Iris pigment epithelial cell (primary cell): ENCODE measurements around the gene CBLB.

ENCODE experiments used
- DNase-seq: peaks from one replicate; pipeline ENCODE4 v3.0.0-alpha.2; 2011; ENCODE audit warnings: low read depth

The CBLB gene

DNA sequence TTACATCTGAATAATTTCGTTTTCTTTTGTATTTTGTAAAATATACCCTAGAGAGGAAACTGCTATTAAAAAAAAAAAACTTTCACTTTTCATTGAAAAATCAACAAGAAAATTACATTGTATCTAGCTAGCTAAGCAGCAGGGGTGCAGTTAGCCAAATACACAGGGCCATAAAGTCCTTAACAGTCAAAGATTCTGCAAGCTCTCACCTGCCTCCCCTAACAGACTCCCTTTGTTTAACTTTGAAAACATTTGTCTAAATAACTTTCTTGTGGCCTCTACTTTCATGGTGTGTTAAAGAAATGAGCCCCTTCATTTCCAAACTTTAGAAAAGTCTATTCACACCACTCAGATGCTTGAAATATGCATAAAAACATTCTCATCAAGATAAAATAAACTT is 23.3 kb downstream of the CBLB start:
- no peak for DNase-seq

DNA sequence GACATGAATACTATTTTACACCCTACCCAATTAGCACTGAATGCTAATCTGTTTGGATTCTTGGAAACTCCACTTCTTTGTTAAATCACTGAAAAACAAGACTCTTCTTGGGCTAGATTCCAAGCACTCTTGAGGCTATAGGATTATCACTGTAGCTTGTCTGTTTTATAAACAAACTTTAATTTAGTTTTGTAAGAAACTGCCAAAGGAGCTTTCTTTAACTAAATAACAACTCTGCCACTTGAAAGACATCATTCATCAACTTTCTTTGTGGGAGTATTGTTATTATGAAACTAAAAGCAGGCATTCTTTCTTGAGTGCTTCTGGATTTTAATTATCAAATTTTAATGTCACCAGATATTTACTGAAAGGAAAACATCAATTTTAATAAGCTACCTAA is 24.1 kb downstream of the CBLB start:
- DNase-seq = no peak

GRCh38 chr3:105843994-105844393 is 24.8 kb downstream of the CBLB start:
- DNase-seq = peak; percentile 48

- peak; percentile 56 for DNase-seq
These were observed 25.9 kb downstream of the CBLB start for GRCh38 chr3:105842943-105843342.

DNA sequence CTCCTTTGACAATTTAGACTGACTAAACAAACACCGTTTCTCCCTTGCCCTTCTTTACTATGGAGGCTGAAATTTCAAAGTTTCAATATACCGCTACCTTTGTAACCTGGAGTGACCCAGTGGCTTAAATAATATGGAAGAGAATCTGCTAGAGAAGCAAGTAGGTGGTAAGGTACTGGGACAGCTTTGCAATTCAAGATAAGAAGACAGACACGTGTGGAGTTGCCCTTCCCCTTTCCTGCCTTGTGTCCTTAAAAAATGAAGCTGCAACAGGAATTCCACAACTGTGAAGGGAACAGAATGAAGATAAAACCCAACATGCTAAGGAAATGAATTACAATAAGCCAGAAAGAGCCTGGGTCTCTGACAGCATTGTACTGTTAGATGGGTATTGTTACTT is 26.4 kb downstream of the CBLB start:
- DNase-seq = no peak

DNA sequence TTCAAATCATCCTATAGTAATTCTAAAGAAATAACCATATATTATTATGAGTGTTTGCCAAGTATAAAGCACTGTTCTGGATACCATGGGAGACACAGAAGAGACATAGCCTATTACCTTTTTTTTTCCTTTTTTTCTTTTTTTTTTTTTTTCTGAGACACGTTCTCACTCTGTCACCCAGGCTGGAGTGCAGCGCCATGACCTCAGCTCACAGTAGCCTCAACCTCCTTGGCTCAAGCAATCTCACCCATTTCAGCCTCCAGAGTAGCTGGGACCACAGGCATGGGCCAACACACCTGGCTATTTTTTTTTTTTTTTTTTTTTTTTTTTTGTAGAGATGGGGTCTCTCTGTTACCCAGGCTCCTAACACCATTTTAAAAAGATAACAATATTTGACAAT is 30.9 kb downstream of the CBLB start:
- DNase-seq = no peak

- DNase-seq = no peak
These were observed 31.6 kb downstream of the CBLB start for GRCh38 chr3:105837143-105837740.

GRCh38 chr3:105836533-105836932 is 32.3 kb downstream of the CBLB start:
- peak; percentile 98 for DNase-seq

DNA sequence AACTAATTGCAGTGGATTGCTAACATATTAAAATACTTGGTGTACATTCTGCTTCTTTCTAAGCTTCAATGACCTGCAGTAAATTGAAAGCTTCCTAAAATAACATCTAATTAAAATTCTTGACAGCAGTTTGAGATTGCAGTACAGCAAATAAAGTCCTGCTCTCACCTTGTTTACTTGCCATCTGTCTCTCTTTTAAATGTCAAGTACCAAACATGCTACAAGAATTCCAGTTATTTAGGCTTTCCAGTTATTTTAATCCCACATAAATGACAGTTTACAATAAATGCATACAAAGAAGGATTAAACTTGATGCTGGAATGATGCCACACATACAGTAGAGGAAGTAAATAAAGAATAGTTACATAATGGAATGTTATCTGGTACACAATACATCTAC is 33.2 kb downstream of the CBLB start:
- DNase-seq = no peak

GRCh38 chr3:105834768-105835167 is 34.0 kb downstream of the CBLB start:
- peak; percentile 63 for DNase-seq

DNA sequence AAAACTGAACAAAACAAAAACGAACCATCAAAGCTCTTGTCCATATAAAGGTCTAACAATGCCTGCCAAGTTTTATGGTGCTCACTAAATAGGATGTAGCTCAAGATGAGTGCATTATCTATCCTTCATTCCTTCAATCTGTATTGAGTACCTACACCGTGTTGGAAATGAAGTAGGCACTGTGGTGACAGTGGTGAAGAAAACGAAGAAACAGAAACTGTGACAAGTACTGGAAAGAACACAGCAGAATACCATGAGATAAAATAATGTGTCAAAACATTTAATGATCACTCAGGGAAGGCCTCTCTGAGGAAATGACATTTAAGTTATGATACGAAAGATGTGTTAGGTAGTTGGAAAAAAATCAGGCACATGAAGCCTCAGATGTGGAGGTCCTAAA is 36.2 kb downstream of the CBLB start:
- DNase-seq = no peak

- no peak for DNase-seq
These were observed 38.0 kb downstream of the CBLB start for GRCh38 chr3:105830836-105831235.

DNA sequence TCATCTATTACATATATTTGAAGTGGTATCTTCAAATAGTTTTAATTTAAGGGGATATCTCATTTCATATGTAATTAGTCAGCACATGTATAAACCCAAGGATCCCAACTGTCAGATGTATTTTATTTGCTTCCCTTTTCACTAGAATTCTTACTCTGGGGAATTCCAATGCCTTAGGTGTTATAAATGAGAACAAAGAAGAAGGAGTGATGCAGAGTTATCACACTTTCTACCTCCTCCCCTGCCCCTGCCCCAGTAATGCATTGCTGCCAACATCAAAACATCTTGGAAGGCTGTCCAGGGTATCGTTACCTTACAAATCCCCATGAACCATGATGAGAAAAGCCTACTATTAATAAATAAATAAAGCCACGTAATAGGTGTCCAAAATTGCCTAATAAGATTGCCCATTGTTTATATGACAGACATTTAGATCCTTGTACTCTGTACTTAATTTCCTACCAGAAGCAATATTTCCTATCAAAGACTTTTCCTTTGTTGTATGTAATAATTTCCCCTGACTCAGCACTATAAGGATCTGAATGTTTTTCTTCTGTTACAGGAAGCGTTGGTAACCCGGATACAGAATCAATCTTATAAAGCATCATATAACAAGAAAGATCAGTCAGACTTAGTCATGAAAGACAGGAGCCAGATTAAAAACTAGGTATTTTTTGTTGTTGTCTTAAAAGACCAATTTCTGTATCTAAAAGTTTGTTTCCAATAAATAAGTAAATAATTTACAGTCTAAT is 38.8 kb downstream of the CBLB start:
- peak; percentile 91 for DNase-seq

- peak; percentile 71 for DNase-seq
These were observed 39.6 kb downstream of the CBLB start for GRCh38 chr3:105829229-105829628.

DNA sequence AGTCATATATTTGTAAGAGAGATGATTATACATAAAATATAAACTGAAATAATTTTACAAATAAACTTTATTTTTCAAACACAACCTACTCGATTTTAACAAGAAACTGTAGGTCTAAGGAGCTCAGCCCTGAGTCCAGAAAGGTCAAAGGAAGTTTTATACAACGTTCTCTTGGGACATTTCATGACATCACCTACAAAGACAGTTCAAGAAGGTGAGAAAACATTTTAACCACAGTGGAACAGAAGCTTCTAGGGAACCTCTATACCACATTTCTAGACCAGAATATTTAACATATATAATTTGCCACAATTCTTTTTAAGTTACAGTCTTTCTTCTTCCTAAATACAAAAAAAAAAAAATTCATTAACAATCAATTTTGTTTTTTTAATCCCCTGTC is 40.1 kb downstream of the CBLB start:
- DNase-seq = peak; percentile 65

DNA sequence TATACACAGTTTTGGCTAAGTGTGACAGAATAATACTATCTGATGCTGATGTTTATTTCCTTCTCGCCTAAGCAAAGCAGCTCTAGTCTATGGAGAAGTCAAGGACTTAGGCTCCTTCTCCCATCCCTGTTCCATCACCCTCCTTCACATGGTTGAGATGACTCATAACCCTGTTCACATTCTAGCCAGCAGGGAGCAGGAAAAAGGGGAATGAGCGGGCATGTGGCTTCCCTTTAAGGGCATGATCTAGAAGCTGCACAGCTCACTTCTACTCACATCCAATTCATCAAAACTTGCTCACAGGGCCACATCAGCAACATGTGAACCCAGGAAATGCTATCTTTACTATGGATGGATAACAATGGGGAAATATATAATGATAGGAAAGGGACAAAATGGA is 40.9 kb downstream of the CBLB start:
- peak; percentile 96 for DNase-seq

- DNase-seq = peak; percentile 84
These were observed 41.8 kb downstream of the CBLB start for GRCh38 chr3:105826778-105827634.

GRCh38 chr3:105824129-105824528 is 44.7 kb downstream of the CBLB start:
- no peak for DNase-seq

DNA sequence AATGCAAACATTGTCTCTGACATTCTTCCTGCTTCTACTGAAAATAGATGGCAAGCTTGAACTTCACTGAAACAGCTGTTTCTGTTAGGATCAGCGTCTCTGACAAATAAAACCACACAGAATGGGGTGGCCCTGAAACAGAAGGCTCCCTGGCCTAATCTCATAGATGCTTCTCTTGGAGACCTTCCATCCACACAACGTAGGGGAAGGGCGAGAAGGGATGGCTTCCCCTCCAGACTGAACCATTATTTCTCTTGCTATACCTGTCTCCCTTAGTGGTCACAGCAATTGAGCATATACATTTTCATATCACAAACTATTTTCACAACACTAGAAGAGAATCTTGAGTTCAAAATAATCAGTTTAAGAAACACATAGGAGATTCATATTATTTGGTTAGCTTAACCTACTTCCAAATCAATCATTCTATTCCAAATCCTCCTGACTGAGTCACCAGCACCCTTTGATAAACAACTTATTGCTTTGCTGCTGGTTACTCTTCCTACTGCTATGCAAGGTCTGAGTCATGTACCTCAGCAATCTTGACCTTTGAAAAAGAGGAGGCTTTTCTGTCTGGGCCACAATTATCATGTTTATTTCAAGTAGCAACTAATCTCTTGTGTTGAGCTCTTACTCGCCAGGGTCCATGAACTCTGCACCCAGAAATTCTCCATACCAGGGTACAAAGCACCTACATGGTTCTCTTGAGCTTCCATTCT is 45.5 kb downstream of the CBLB start:
- peak; percentile 99 for DNase-seq

- no peak for DNase-seq
These were observed 46.4 kb downstream of the CBLB start for GRCh38 chr3:105822171-105823123.

DNA sequence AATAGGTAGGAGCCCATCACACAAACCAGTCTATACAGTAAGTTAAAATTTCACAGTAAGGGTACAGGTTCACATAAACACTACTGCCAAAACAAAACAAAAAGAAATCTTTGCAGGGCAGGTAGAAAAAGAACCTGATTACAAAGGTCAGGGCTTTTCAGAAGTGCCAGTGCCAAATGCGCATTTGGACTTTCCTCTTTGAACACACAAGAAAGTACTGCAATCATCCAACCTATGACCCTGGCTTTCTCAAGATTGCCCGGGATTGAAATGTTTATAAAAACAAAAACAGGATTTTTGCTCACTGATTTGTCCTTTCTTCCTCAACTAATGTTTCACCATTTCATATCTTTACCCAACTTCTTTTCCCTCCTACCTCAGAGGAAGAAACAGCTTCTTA is 47.4 kb downstream of the CBLB start:
- DNase-seq = peak; percentile 69
